KG1 (cell line): ENCODE measurements around the gene QPRT.
"Not testable (repeated sequence)": the region's sequence is repeated elsewhere in the genome, so short reads cannot be mapped to it uniquely, and the experiment has no call there.

Source experiments
- DNase-seq: peaks from one replicate; lab custom pipeline; 2025; lab: John Stamatoyannopoulos, UW

QPRT gene

GRCh38 chr16:29678691-29679267 is at the start of gene QPRT:
Gene QPRT, plus strand, starts transcription at chr16:29679180. Its CDS starts 18 bp downstream, at chr16:29679198.
- peak; percentile 72 for DNase-seq

DNA sequence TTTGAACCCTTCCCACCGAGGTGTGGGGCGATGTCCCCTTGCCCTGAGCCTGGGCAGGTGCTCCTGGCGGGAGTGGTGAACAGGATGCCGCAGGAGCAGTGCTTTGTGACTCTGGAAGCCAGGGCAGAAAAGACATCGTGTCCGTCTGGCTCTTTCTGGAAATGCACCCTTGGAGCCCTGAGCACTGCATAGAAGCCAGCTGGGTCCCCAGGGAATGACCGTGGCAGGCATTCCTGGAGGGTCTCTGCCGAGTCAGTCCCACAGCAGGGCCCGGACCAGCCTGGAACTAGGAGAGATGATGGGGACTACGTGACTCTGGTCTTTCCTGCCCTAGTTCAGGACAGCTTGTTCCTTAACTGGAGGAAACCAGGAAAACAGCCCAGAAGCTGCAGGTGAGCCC is 49.7 kb upstream of the QPRT start:
- DNase-seq, result not testable (repeated sequence)

GRCh38 chr16:29631658-29632057 is 47.3 kb upstream of the QPRT start:
- not testable (repeated sequence) for DNase-seq

GRCh38 chr16:29635902-29636301 is 43.1 kb upstream of the QPRT start:
- DNase-seq, result not testable (repeated sequence)

DNA sequence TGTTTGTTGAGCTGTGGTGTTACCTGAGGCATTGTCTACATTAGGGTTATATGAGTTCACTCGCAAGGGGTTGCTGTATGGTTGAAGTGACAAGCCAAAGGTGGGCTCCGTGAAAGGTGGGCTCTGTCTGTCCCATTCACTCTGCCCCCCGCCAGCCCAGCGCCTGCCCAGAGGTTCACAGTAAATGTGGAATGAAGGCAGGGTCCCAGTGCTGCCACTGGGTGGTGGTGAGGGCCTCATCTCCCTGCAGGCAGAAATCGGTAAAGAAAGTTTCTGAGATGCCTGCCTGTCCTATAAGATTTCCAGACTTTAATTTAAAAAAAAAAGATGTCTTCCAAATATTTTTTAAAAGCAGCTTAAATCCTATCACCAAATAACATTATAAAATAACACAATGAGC is 42.6 kb upstream of the QPRT start:
- not testable (repeated sequence) for DNase-seq

DNA sequence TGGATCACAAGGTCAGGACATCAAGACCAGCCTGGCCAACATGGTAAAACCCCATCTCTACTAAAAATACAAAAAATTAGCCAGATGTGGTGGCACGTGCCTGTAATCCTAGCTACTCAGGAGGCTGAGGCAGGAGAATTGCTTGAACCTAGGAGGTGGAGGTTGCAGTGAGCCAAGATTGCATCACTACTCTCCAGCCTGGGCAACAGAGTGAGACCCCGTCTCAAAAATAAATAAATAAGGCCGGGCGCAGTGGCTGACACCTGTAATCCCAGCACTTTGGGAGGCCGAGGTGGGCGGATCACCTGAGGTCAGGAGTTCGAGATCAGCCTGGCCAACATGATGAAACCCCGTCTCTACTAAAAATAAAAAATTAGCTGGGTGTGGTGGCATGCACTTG is 40.2 kb upstream of the QPRT start:
- not testable (repeated sequence) for DNase-seq

DNA sequence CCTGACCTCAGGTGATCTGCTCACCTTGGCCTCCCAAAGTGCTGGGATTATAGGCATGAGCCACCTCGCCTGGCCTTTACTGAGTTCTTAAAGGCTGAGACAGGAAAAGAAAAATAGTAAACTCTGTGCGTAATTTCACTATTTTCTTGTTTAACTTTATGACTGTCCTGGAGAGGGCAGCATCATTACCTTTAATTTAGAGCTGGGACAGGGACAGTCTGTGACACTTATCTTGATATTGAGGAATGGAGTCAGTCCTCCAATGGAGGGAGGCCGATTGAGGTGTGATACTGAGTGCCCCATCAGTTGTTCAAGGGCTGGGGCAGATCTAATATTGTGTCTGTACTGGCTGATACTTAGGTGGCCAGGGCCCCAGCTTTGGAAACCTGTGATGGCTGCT is 37.4 kb upstream of the QPRT start:
- DNase-seq, result no peak

DNA sequence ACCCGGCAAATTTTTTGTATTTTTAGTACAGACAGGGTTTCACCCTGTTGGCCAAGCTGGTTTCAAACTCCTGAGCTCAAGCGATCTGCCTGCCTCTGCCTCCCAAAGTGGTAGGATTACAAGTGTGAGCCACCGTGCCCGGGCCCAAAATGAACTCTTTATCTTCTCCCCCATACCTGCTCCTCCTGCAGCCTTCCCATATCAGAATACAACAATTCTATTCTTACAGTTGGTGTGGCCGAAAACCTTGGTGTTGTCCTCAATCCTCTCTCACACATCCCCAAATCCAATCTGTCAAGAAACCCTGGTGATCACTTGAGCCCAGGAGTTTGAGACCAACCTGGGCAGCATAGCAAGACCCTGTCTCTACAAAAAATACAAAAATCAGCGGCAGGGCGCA is 35.4 kb upstream of the QPRT start:
- DNase-seq, result no peak

- DNase-seq, result no peak
Observed at GRCh38 chr16:29644338-29644857, 34.6 kb upstream of the QPRT start.

- peak; percentile 63 for DNase-seq
Observed at GRCh38 chr16:29644973-29645693, 33.8 kb upstream of the QPRT start.

DNA sequence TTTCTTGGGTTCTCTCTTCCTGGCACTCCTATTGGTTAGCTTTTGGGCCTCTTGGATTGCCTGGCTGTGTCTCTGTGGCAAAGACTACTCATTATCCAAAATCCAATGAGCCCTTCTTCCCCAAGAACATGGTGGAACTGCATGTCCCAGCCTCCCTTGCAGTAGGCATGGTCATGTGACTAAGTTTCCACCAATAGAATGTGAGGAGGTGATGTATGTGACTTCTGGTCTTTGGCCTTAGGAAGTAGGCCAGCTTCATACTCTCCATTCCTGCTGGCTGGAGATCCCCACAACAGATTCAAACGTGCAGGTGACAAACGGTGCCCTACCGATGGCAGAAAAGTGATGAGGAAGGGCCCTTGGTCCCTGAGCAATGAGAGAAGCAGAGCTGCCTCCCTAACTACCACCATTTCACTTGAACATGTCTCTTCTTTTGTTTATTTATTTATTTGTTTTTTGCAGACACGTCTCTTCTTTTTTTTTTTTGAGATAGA is 33.2 kb upstream of the QPRT start:
- peak; percentile 63 for DNase-seq

- DNase-seq, result no peak
Observed at GRCh38 chr16:29646947-29647346, 32.0 kb upstream of the QPRT start.

GRCh38 chr16:29649588-29650494 is 29.1 kb upstream of the QPRT start:
- DNase-seq, result no peak

- no peak for DNase-seq
Observed at GRCh38 chr16:29650771-29651170, 28.2 kb upstream of the QPRT start.

DNA sequence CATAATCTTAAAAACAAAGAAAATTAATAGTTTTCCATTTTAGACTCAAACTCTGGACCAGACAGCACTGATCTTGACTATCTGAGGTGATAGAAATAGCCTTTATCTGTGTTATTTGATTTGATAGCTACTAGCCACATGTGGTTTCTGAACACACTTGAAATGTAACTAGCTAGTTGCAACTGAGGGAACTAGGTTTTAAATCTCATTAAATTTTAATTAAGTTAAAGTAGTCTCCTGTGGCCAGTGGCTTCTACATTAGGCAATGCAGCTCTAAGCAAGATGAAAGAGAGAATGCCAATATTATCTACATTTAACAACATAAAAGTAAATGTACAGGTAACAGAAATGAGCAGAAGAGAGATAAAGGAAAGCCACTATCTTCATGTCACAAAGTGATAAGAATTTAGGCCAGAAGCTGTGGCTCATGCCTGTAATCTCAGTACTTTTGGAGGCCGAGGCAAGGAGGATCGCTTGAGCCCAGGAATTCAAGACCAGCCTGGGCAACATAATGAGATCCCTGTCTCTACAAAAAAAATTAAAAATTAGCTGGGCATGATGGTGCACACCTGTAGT is 27.1 kb upstream of the QPRT start:
- no peak for DNase-seq

DNA sequence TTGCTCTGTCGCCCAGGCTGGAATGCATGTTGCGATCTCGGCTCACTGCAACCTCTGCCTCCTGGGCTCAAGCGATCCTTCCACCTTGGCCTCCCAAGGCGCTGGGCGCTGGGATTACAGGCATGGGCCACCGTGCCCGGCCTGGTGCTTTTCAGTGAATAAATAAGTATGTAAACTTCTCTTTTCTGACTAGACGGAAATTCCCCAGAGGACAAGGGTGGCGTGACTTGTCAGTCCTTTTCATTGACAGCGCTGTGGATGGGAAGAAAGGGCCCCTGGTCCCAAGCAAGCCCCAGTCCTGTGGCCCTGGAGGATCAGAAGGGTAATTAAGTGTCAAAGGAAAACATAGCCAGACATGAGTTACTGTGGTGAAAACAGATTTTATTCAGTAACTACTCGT is 25.5 kb upstream of the QPRT start:
- no peak for DNase-seq

DNA sequence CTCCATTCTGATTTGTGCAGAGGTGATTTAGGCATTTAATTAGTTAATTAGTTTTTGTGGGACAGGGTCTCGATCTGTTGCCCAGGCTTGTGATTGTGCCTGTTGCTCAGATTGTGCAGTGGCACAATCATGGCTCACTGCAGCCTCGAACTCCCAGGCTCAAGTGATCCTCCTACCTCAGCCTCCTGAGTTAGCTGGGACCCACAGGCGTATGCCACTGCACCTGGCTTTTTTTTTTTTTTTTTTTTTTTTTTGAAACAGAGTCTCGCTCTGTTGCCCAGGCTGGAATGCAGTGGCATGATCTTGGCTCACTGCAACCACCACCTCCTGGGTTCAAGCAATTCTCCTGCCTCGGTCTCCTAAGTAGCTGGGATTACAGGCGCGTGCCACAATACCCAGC is 25.1 kb upstream of the QPRT start:
- not testable (repeated sequence) for DNase-seq

GRCh38 chr16:29656688-29657523 is 22.1 kb upstream of the QPRT start:
- no peak for DNase-seq

- no peak for DNase-seq
Observed at GRCh38 chr16:29658705-29659104, 20.3 kb upstream of the QPRT start.

GRCh38 chr16:29662000-29662728 is 16.8 kb upstream of the QPRT start:
- no peak for DNase-seq

DNA sequence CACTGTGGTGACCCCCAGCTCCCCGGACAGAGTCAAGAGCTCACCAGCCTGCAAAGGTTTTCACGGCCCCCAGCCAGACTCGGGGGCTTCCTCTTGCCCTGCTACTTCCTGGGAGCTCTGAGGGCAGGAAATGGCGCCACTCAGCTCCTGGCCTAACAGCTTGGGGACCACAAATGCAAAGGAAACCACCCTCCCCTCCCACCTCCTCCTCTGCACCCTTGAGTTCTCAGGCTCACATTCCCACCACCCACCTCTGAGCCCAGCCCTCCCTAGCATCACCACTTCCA is 16.3 kb upstream of the QPRT start:
- DNase-seq, result peak; percentile 64
